ELF-1 (cell line): Measurements from ENCODE around the gene ANKRD36.
A peak's percentile ranks its signal among the peaks of the same experiment; 100 is the strongest.
"Not testable (repeated sequence)": the region's sequence is repeated elsewhere in the genome, so short reads cannot be mapped to it uniquely, and the experiment has no call there.

ENCODE experiments used
- DNase-seq: peaks from one replicate; pipeline ENCODE4 v3.0.0-alpha.2; 2016; ENCODE audit warnings: low read depth, low spot score

The ANKRD36 gene

GRCh38 chr2:97113050-97113881 is at the start of gene ANKRD36:
ANKRD36 (plus strand) TSS chr2:97113153; CDS start chr2:97113740, 587 bp downstream.
- DNase-seq = peak; percentile 82

GRCh38 chr2:97066030-97066429 is 46.9 kb upstream of the ANKRD36 start:
- DNase-seq = not testable (repeated sequence)

GRCh38 chr2:97067279-97068004 is 45.5 kb upstream of the ANKRD36 start:
- no peak for DNase-seq

- DNase-seq = no peak
Observed at GRCh38 chr2:97068074-97068473, 44.9 kb upstream of the ANKRD36 start.

GRCh38 chr2:97068722-97069121 is 44.2 kb upstream of the ANKRD36 start:
- DNase-seq = not testable (repeated sequence)

GRCh38 chr2:97070915-97071314 is 42.0 kb upstream of the ANKRD36 start:
- not testable (repeated sequence) for DNase-seq

- DNase-seq = not testable (repeated sequence)
Observed at GRCh38 chr2:97077213-97077612, 35.7 kb upstream of the ANKRD36 start.

- not testable (repeated sequence) for DNase-seq
Observed at GRCh38 chr2:97080855-97081254, 32.1 kb upstream of the ANKRD36 start.

GRCh38 chr2:97082206-97082605 is 30.7 kb upstream of the ANKRD36 start:
- peak; percentile 58 for DNase-seq

- not testable (repeated sequence) for DNase-seq
Observed at GRCh38 chr2:97083516-97083915, 29.4 kb upstream of the ANKRD36 start.

GRCh38 chr2:97085093-97085492 is 27.9 kb upstream of the ANKRD36 start:
- DNase-seq = not testable (repeated sequence)

- DNase-seq = not testable (repeated sequence)
Observed at GRCh38 chr2:97088706-97089105, 24.2 kb upstream of the ANKRD36 start.

GRCh38 chr2:97092946-97093345 is 20.0 kb upstream of the ANKRD36 start:
- DNase-seq = not testable (repeated sequence)

GRCh38 chr2:97093983-97094771 is 18.8 kb upstream of the ANKRD36 start:
- peak; percentile 16 for DNase-seq

- DNase-seq = peak; percentile 63
Observed at GRCh38 chr2:97094772-97095611, 18.0 kb upstream of the ANKRD36 start, which contains the start of gene FAHD2B. FAHD2B (minus strand) TSS chr2:97094882; CDS start chr2:97091706, 3,176 bp downstream.

GRCh38 chr2:97095661-97096060 is 17.3 kb upstream of the ANKRD36 start:
- no peak for DNase-seq

GRCh38 chr2:97098786-97099372 is 14.1 kb upstream of the ANKRD36 start:
- not testable (repeated sequence) for DNase-seq

- not testable (repeated sequence) for DNase-seq
Observed at GRCh38 chr2:97106878-97107277, 6.1 kb upstream of the ANKRD36 start.

- not testable (repeated sequence) for DNase-seq
Observed at GRCh38 chr2:97111246-97111645, 1.7 kb upstream of the ANKRD36 start.

GRCh38 chr2:97112320-97113049 is 468 bp upstream of the ANKRD36 start:
- peak; percentile 77 for DNase-seq
